ENCODE results near the gene LKAAEAR1. TPM values are rescaled to one million over a fixed set of nuclear protein-coding genes. Genes with fewer than 3 reads are reported as not detected.
"Not testable (repeated sequence)": the region's sequence is repeated elsewhere in the genome, so short reads cannot be mapped to it uniquely, and the experiment has no call there.

Gene LKAAEAR1
- total RNA-seq, 1 experiment from 2014 or later, result 1.7 TPM

DNA sequence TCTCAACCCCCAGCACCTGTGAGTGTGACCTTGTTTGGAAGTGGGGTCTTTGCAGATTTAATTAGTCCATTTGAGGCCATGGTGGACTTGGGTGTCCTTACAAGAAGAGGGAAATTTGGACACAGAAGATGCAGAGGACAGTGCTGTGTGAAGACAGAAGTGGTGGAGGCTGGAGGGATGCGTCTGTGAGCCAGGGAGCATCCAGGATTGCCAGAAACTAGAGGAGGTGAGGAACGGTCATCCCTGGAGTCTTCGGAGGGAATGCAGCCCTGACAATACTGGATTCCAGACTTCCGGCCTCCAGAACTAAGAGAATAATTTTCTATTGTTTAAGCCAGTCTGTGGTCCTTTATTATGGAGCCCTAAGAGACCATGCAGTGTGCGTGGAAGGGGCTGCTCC lies 46.1 kb upstream of the LKAAEAR1 start (continued):
- TF ChIP-seq TCF7 (CRISPR knock-in tag; IDR thresholded peaks at IDR 0.05; ENCODE audit: low read depth) (no peak), FOXP1 (CRISPR knock-in tag; IDR thresholded peaks at IDR 0.05; ENCODE audit: borderline replicate concordance) (no peak), NFYB (CRISPR knock-in tag; conservative IDR thresholded peaks at IDR 0.05; ENCODE audit: low read depth) (no peak)

DNA sequence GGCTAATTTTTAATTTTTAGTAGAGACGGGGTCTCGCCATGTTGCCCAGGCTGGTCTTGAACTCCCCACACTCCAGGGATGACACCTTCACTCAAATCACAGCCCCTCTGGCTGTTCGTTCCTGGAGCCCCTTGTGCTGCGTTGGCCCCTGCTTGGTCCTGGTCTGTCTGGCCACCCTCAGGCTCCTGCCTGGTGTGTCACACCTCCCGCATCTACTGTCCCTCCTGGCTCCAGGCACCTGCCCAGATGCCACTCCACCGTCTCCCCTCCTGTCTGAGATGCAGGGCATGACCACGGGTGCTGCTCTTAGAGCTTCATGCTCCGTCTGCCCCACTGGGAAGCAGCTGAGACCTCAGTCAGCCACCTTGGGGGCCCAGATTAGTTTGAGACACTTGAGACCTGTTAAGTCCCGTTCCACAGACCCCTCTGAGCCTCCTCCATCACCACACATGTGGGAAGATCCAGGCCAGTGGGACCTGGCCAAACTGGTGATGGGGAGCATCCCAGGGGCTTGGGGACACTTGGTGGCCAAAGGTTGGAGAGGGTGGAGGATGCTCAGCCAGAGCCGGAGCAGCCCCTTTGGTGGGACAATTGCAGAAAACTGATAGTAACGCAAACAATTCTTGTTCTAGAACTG lies 45.1 kb upstream of the LKAAEAR1 start:
- H3K27me3 Mint-ChIP-seq (ENCODE audit: low read depth), result 0 out of 2 replicates have a peak, but pooled peaks cover 4% of the 10 kb centered on the region
- DNase-seq (ENCODE audit: low spot score), result no peak
- ChIA-PET POLR2A (no interaction called here), CTCF (interaction anchor here (0.7 kb wide), 1 partner anchor 47 kb away, joined by 4 read pairs; no protein-coding TSS in a partner anchor)
- H3K9me3 Mint-ChIP-seq, result peaks cover 30% of the 10 kb centered on the region
- 0 out of 2 replicates have a peak, but pooled peaks cover 3% of the 10 kb centered on the region for H3K36me3 Mint-ChIP-seq
- H3K4me3 Mint-ChIP-seq, result no peak overlapping the region
- TF ChIP-seq, protein P1, sequence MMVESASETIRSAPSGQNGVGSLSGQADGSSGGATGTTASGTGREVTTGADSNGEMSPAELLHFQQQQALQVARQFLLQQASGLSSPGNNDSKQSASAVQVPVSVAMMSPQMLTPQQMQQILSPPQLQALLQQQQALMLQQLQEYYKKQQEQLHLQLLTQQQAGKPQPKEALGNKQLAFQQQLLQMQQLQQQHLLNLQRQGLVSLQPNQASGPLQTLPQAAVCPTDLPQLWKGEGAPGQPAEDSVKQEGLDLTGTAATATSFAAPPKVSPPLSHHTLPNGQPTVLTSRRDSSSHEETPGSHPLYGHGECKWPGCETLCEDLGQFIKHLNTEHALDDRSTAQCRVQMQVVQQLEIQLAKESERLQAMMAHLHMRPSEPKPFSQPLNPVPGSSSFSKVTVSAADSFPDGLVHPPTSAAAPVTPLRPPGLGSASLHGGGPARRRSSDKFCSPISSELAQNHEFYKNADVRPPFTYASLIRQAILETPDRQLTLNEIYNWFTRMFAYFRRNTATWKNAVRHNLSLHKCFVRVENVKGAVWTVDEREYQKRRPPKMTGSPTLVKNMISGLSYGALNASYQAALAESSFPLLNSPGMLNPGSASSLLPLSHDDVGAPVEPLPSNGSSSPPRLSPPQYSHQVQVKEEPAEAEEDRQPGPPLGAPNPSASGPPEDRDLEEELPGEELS (CRISPR knock-in tag; IDR thresholded peaks at IDR 0.05), result no peak
- no peak for TF ChIP-seq NFE2L1 (CRISPR knock-in tag; IDR thresholded peaks at IDR 0.05)
- TF ChIP-seq TEAD4 (CRISPR knock-in tag; IDR thresholded peaks at IDR 0.05), result no peak
- TF ChIP-seq, protein P2, sequence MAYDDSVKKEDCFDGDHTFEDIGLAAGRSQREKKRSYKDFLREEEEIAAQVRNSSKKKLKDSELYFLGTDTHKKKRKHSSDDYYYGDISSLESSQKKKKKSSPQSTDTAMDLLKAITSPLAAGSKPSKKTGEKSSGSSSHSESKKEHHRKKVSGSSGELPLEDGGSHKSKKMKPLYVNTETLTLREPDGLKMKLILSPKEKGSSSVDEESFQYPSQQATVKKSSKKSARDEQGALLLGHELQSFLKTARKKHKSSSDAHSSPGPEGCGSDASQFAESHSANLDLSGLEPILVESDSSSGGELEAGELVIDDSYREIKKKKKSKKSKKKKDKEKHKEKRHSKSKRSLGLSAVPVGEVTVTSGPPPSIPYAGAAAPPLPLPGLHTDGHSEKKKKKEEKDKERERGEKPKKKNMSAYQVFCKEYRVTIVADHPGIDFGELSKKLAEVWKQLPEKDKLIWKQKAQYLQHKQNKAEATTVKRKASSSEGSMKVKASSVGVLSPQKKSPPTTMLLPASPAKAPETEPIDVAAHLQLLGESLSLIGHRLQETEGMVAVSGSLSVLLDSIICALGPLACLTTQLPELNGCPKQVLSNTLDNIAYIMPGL (CRISPR knock-in tag; IDR thresholded peaks at IDR 0.05), result no peak
- no peak for TF ChIP-seq ZNF219 (CRISPR knock-in tag; IDR thresholded peaks at IDR 0.05; ENCODE audit: borderline replicate concordance)
- TF ChIP-seq NFYB (CRISPR knock-in tag; conservative IDR thresholded peaks at IDR 0.05; ENCODE audit: low read depth), result no peak
- TF ChIP-seq TEAD1 (CRISPR knock-in tag; IDR thresholded peaks at IDR 0.05), result no peak
- TF ChIP-seq, protein P3, sequence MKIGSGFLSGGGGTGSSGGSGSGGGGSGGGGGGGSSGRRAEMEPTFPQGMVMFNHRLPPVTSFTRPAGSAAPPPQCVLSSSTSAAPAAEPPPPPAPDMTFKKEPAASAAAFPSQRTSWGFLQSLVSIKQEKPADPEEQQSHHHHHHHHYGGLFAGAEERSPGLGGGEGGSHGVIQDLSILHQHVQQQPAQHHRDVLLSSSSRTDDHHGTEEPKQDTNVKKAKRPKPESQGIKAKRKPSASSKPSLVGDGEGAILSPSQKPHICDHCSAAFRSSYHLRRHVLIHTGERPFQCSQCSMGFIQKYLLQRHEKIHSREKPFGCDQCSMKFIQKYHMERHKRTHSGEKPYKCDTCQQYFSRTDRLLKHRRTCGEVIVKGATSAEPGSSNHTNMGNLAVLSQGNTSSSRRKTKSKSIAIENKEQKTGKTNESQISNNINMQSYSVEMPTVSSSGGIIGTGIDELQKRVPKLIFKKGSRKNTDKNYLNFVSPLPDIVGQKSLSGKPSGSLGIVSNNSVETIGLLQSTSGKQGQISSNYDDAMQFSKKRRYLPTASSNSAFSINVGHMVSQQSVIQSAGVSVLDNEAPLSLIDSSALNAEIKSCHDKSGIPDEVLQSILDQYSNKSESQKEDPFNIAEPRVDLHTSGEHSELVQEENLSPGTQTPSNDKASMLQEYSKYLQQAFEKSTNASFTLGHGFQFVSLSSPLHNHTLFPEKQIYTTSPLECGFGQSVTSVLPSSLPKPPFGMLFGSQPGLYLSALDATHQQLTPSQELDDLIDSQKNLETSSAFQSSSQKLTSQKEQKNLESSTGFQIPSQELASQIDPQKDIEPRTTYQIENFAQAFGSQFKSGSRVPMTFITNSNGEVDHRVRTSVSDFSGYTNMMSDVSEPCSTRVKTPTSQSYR (CRISPR knock-in tag; IDR thresholded peaks at IDR 0.05), result no peak
- H3K27ac Mint-ChIP-seq, result no peak overlapping the region
- H3K4me1 Mint-ChIP-seq, result no peaks in the 10 kb centered on the region
- no peak for ATAC-seq

DNA sequence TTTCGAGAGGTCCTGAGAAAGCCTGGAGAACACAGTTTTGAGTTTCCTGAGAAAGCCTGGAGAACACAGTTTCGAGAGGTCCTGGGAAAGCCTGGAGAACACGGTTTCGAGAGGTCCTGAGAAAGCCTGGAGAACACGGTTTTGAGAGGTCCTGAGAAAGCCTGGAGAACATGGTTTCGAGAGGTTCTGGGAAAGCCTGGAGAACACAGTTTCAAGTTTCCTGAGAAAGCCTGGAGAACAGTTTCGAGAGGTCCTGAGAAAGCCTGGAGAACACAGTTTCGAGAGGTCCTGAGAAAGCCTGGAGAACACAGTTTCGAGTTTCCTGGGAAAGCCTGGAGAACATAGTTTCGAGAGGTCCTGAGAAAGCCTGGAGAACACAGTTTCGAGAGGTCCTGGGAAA lies 39.3 kb upstream of the LKAAEAR1 start:
- ATAC-seq; DNase-seq (ENCODE audit: low spot score); H3K4me1 Mint-ChIP-seq; H3K4me3 Mint-ChIP-seq; CTCF ChIA-PET; POLR2A ChIA-PET; H3K27ac Mint-ChIP-seq; H3K36me3 Mint-ChIP-seq: not testable (repeated sequence)
- H3K27me3 Mint-ChIP-seq (ENCODE audit: low read depth), result peaks cover 18% of the 10 kb centered on the region
- peaks cover 30% of the 10 kb centered on the region for H3K9me3 Mint-ChIP-seq

DNA sequence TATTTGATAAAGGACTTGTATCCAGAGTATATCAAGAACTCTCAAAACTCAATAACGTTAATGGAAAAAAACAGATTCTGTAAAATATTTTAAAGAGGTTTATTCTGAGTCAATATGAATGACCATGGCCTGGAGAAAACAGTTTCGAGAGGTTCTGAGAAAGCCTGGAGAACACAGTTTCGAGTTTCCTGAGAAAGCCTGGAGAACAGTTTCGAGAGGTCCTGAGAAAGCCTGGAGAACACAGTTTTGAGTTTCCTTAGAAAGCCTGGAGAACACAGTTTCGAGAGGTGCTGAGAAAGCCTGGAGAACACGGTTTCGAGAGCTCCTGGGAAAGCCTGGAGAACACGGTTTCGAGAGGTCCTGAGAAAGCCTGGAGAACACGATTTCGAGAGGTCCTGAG lies 38.7 kb upstream of the LKAAEAR1 start:
- H3K4me3 Mint-ChIP-seq; ATAC-seq; H3K27ac Mint-ChIP-seq; H3K4me1 Mint-ChIP-seq; H3K36me3 Mint-ChIP-seq; DNase-seq (ENCODE audit: low spot score); POLR2A ChIA-PET: not testable (repeated sequence)
- CTCF ChIA-PET, result interaction anchor here (4.1 kb wide), 1 partner anchor 40 kb away, joined by 119 read pairs; the partner anchor contains the start of gene LKAAEAR1
- Mint-ChIP-seq H3K9me3 (peaks cover 24% of the 10 kb centered on the region), H3K27me3 (ENCODE audit: low read depth) (peaks cover 15% of the 10 kb centered on the region)

Measured in WTC11 (cell line).